Hepatocyte (in vitro differentiated cells): ENCODE data around the gene GPR180. TPM values are rescaled to one million over a fixed set of nuclear protein-coding genes. Genes with fewer than 3 reads are reported as not detected.
"Not testable (repeated sequence)": the region's sequence is repeated elsewhere in the genome, so short reads cannot be mapped to it uniquely, and the experiment has no call there.

Experiments used
- DNase-seq: peaks from one replicate; pipeline ENCODE4 v3.0.0-alpha.2; 2016; ENCODE audit warnings: low spot score
- H2AFZ ChIP-seq: fragments of 200-600 bp; sonication (generic); 2 replicates; pipeline ENCODE4 v1.6.0; 2016; ENCODE audit warnings: antibody characterized with exemption, mild to moderate bottlenecking
- H3K27ac ChIP-seq: fragments of 200-600 bp; sonication (generic); 2 replicates; pipeline ENCODE4 v1.5.1; 2016; ENCODE audit warnings: mild to moderate bottlenecking
- H3K27me3 ChIP-seq: fragments of 200-600 bp; sonication (generic); 2 replicates; pipeline ENCODE4 v1.6.1; 2016
- H3K36me3 ChIP-seq: fragments of 200-600 bp; sonication (generic); replicated peaks from 2 replicates; pipeline ENCODE4 v1.5.1; 2016; ENCODE audit warnings: low read depth; ENCODE audit not compliant: insufficient read depth
- H3K4me1 ChIP-seq: fragments of 200-600 bp; sonication (generic); 2 replicates; pipeline ENCODE4 v1.5.1; 2016; ENCODE audit warnings: mild to moderate bottlenecking, moderate library complexity; ENCODE audit not compliant: insufficient read depth
- H3K4me2 ChIP-seq: fragments of 200-600 bp; sonication (generic); 2 replicates; pipeline ENCODE4 v1.6.0; 2016
- H3K4me3 ChIP-seq: fragments of 200-600 bp; sonication (generic); 2 replicates; pipeline ENCODE4 v1.5.1; 2016; ENCODE audit warnings: mild to moderate bottlenecking
- H3K79me2 ChIP-seq: fragments of 200-600 bp; sonication (generic); 2 replicates; pipeline ENCODE4 v1.6.0; 2017; ENCODE audit warnings: mild to moderate bottlenecking
- H3K9me2 ChIP-seq: fragments of 200-600 bp; sonication (generic); replicated peaks from 2 replicates; pipeline ENCODE4 v1.6.0; 2017; ENCODE audit warnings: mild to moderate bottlenecking; ENCODE audit not compliant: insufficient read depth
- H3K9me3 ChIP-seq: fragments of 200-600 bp; sonication (generic); 2 replicates; pipeline ENCODE4 v1.5.1; 2016; ENCODE audit warnings: low read depth, mild to moderate bottlenecking
- H4K20me1 ChIP-seq: fragments of 200-600 bp; sonication (generic); 2 replicates; pipeline ENCODE4 v1.6.0; 2016; ENCODE audit warnings: mild to moderate bottlenecking; ENCODE audit not compliant: insufficient read depth, poor library complexity, severe bottlenecking
- EZH2 ChIP-seq: fragments of 200-600 bp; sonication (generic); IDR thresholded peaks from 2 replicates; pipeline ENCODE4 v1.6.1; 2016; ENCODE audit warnings: antibody characterized with exemption, mild to moderate bottlenecking, borderline replicate concordance
- EZH2phosphoT487 ChIP-seq: fragments of 200-600 bp; sonication (generic); IDR thresholded peaks from one replicate; pipeline ENCODE4 v1.6.1; 2018; ENCODE audit warnings: antibody characterized with exemption, mild to moderate bottlenecking, low read depth, moderate library complexity; ENCODE audit not compliant: unreplicated experiment, severe bottlenecking
- WGBS: methylation state at CpG from one replicate; pipeline ENCODE4 v1.1.6; 2016; ENCODE audit warnings: low lambda C conversion rate; ENCODE audit errors: missing lambda C conversion rate; 5-methylcytosine and 5-hydroxymethylcytosine counted together
- polyA plus RNA-seq: library from polyadenylated mRNA; unstranded; fragments of >200 nt; fragmentation: Nextera tagmentation; extraction: Ambion mirVana; gene quantifications from 2 replicates; pipeline ENCODE4 v1.2.1, GENCODE V29; 2016
- total RNA-seq: library from RNA; depleted of rRNA; stranded (reverse); fragments of >200 nt; gene quantifications from 2 replicates; pipeline ENCODE4 v1.2.3, GENCODE V29; 2014
- TF ChIP-seq, protein P1 (sequence below): fragments of 200-600 bp; sonication (generic); IDR thresholded peaks from 2 replicates; pipeline ENCODE4 v1.5.1; 2016; ENCODE audit warnings: antibody characterized with exemption, mild to moderate bottlenecking; ENCODE audit not compliant: poor library complexity

Gene GPR180
- total and polyA plus RNA-seq, 2 experiments from 2014 or later = 5.6 to 12.9 TPM

- WGBS = 94% methylated on average over 1 of the region's 1 CpG
- no peak for DNase-seq
- no peaks in the 10 kb centered on the region for H3K36me3 ChIP-seq
Observed at GRCh38 chr13:94636942-94637578, 35.4 kb downstream of the GPR180 start.

GRCh38 chr13:94637677-94638076, 36.0 kb downstream of the GPR180 start:
- H3K79me2 ChIP-seq, H3K36me3 ChIP-seq, H3K27me3 ChIP-seq, H2AFZ ChIP-seq, H3K27ac ChIP-seq, H3K9me2 ChIP-seq, H3K4me3 ChIP-seq, H3K4me1 ChIP-seq, H4K20me1 ChIP-seq, H3K9me3 ChIP-seq, DNase-seq, H3K4me2 ChIP-seq: not testable (repeated sequence)
- WGBS = 96% methylated on average over 3 of the region's 3 CpGs

More at GRCh38 chr13:94636942-94637578, 35.4 kb downstream of the GPR180 start:
- Histone ChIP-seq H4K20me1 (no peaks in the 10 kb centered on the region), H3K27me3 (no peaks in the 10 kb centered on the region), H2AFZ (no peak overlapping the region), H3K4me2 (no peak overlapping the region), H3K79me2 (no peaks in the 10 kb centered on the region), H3K4me1 (peaks cover 10% of the 10 kb centered on the region), H3K9me3 (no peaks in the 10 kb centered on the region), H3K4me3 (no peak overlapping the region), H3K27ac (no peak overlapping the region), H3K9me2 (no peaks in the 10 kb centered on the region)
- TF ChIP-seq EZH2phosphoT487 = no peak
- no peak for TF ChIP-seq EZH2
- TF ChIP-seq, protein P1, sequence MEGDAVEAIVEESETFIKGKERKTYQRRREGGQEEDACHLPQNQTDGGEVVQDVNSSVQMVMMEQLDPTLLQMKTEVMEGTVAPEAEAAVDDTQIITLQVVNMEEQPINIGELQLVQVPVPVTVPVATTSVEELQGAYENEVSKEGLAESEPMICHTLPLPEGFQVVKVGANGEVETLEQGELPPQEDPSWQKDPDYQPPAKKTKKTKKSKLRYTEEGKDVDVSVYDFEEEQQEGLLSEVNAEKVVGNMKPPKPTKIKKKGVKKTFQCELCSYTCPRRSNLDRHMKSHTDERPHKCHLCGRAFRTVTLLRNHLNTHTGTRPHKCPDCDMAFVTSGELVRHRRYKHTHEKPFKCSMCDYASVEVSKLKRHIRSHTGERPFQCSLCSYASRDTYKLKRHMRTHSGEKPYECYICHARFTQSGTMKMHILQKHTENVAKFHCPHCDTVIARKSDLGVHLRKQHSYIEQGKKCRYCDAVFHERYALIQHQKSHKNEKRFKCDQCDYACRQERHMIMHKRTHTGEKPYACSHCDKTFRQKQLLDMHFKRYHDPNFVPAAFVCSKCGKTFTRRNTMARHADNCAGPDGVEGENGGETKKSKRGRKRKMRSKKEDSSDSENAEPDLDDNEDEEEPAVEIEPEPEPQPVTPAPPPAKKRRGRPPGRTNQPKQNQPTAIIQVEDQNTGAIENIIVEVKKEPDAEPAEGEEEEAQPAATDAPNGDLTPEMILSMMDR = no peak

DNA sequence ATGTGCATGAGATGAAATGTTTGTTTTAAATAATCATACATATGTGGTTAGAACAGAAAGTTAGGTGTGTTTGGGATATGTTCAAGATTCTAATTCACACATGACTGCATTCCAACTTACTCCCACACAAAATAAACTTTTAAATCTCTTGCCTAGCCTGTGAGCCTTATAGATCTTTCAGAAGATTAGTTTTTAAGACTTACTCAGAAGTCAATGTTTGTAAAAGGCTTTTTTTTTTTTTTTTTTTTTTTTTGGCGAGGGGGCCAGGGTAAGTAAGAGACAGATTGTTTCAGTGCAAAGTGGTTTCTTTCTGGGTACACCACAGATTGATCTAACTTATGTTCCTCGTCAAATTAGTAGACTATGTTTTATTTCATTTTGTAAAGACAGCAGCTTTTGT, 39.1 kb downstream of the GPR180 start:
- no peak overlapping the region for H2AFZ ChIP-seq
- no peak overlapping the region for H3K4me3 ChIP-seq
- H3K9me2 ChIP-seq = no peaks in the 10 kb centered on the region
- WGBS = 33% methylated on average over 2 of the region's 2 CpGs
- peaks cover 10% of the 10 kb centered on the region for H3K4me1 ChIP-seq
- H3K27me3 ChIP-seq = no peaks in the 10 kb centered on the region
- H4K20me1 ChIP-seq = no peaks in the 10 kb centered on the region
- H3K36me3 ChIP-seq = no peaks in the 10 kb centered on the region
- no peaks in the 10 kb centered on the region for H3K79me2 ChIP-seq
- TF ChIP-seq EZH2phosphoT487 (no peak), EZH2 (no peak)
- TF ChIP-seq, protein P1 = no peak
- H3K4me2 ChIP-seq = peak overlapping the region; percentile 32
- DNase-seq = no peak
- H3K9me3 ChIP-seq = no peaks in the 10 kb centered on the region
- peak overlapping the region; percentile 44 for H3K27ac ChIP-seq

GRCh38 chr13:94641409-94641941, 39.8 kb downstream of the GPR180 start:
- TF ChIP-seq, protein P1 = no peak
- TF ChIP-seq EZH2 (no peak), EZH2phosphoT487 (no peak)
- Histone ChIP-seq H3K9me3 (no peaks in the 10 kb centered on the region), H3K4me2 (peak overlapping the region; percentile 32), H3K27me3 (no peaks in the 10 kb centered on the region), H3K79me2 (no peaks in the 10 kb centered on the region), H3K4me3 (no peak overlapping the region), H3K27ac (peak overlapping the region; percentile 44), H2AFZ (no peak overlapping the region), H4K20me1 (no peaks in the 10 kb centered on the region), H3K4me1 (peaks cover 10% of the 10 kb centered on the region), H3K36me3 (no peaks in the 10 kb centered on the region), H3K9me2 (no peaks in the 10 kb centered on the region)
- DNase-seq = peak; percentile 43
- WGBS = 34% methylated on average over 3 of the region's 3 CpGs
